Adipocyte (in vitro differentiated cells): Measurements from ENCODE around the gene SLC35G2.
"Not testable (repeated sequence)": the region's sequence is repeated elsewhere in the genome, so short reads cannot be mapped to it uniquely, and the experiment has no call there.

Experiments used
- DNase-seq: peaks from one replicate; pipeline ENCODE4 v3.0.0-alpha.2; 2015; ENCODE audit warnings: low read depth
- H3K27me3 ChIP-seq: replicated peaks from 2 replicates; pipeline ENCODE4 v1.7.0; 2013; ENCODE audit warnings: mild to moderate bottlenecking, low read length, moderate library complexity; ENCODE audit not compliant: control insufficient read depth, insufficient read depth
- H3K36me3 ChIP-seq: 2 replicates; pipeline ENCODE4 v1.7.0; 2013; ENCODE audit warnings: low read length, mild to moderate bottlenecking, moderate library complexity; ENCODE audit not compliant: control insufficient read depth, insufficient read depth, severe bottlenecking
- H3K4me1 ChIP-seq: 2 replicates; pipeline ENCODE4 v1.7.0; 2013; ENCODE audit warnings: mild to moderate bottlenecking, low read length, moderate library complexity; ENCODE audit not compliant: control insufficient read depth, insufficient read depth
- H3K4me3 ChIP-seq: 2 replicates; pipeline ENCODE4 v1.7.0; 2013; ENCODE audit warnings: mild to moderate bottlenecking, low read length, moderate library complexity
- H3K9ac ChIP-seq: 2 replicates; pipeline ENCODE4 v1.7.0; 2013; ENCODE audit warnings: mild to moderate bottlenecking, low read length, moderate library complexity
- H3K9me3 ChIP-seq: 2 replicates; pipeline ENCODE4 v1.7.0; 2013; ENCODE audit warnings: mild to moderate bottlenecking, low read length, moderate library complexity; ENCODE audit not compliant: control insufficient read depth

SLC35G2 gene

DNA sequence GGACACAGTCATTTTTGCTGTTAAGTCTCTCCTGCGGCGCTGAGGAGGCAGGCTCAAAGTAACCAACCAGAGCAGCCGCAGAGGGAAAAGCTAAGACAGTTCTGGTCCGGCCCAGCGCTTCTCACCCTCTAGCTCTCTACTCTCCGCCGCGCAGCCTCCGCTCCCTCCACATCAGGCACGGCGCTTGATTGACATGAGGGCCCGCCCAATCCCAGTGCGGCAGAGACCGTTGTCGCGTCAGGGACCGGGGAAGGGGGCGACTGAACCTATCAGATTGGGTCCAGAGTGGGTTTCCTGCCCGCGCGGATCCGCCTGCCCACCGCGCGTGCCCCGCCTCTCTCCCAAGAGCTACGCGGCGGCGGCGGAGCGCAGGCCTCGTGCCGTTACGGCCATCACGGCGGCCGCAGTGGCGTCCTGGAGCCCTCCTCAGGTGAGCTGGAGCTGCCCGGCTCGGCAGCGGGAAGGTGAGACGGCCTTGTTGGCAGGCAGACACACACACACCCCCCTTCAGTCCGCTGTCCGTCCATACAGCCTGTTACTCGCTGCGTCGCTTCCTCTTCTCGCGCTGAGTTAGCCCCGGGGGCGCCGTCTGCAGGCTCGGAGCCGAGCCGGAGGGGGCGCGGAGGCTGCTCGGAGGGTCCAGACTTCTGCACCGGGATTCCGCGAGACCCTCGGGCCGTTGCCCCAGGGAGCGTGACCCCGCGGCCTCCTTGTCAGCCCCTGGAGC lies 43.1 kb downstream of the SLC35G2 start, which contains the start of gene NCK1:
NCK1 (plus strand) TSS at position 319 of the 727 bp plus-strand sequence. CDS start 65,794 bp downstream, outside the sequence.
- H3K36me3 ChIP-seq, result no peaks in the 10 kb centered on the region
- peak within 1 kb of the TSS; percentile 94 for H3K9ac ChIP-seq
- H3K4me1 ChIP-seq, result peaks cover 16% of the 10 kb centered on the region
- DNase-seq, result peak; percentile 99
- H3K4me3 ChIP-seq, result peak within 1 kb of the TSS; percentile 90
- H3K9me3 ChIP-seq, result no peaks in the 10 kb centered on the region
- no peaks in the 10 kb centered on the region for H3K27me3 ChIP-seq

DNA sequence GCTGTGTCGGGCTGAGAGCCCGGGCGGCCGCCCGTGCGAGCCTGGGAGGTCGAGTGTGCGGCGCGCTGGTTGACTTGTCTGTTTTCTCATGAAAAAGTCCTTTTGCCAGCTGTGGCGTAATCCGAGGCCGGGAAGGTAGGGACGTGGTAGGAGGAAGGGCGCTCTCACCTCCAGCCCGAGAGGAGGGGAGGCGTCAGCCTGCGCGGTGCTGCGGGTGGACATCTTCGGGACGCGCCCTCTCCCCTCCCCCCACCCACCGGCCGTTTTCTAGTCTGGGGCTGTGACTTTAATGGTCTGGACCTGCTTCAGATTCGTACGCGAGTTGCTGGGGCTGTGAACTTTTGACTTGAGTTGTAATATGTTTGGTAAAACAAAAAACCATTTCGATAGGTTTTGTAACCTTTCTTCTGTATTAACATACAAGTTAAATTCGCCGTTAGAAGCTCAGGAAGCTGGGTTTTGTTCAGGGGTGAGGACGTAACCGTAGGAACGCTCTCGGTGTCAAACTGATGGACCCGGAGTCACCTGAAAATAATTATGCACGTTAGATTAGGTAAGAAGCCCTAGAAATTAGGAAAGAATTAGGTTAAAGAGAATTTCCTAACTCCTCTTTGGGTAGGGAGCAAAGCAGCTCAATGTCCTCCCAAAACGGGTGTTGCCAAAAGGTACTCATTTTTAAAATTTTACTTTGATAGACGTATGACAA lies 43.8 kb downstream of the SLC35G2 start:
- DNase-seq, result peak; percentile 81
- Histone ChIP-seq H3K9ac (peak overlapping the region; percentile 94), H3K36me3 (peaks cover 2% of the 10 kb centered on the region), H3K27me3 (no peaks in the 10 kb centered on the region), H3K4me3 (peak overlapping the region; percentile 90), H3K9me3 (no peaks in the 10 kb centered on the region), H3K4me1 (peaks cover 16% of the 10 kb centered on the region)

DNA sequence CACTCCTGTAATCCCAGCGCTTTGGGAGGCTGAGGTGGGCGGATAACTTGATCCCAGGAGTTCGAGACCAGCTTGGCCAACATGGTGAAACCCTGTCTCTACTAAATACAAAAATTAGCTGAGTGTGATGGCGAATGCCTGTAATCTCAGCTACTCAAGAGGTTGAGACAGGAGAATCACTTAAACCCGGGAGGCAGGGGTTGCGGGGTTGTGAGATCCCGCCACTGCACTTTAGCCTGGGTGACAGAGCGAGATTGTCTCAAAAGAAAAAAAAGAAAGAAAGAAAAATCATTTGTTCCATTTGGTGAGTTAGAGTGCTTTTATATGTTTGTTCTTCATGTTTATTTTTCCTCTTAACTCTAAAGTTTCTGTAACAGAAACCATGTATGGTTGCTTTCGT lies 50.4 kb downstream of the SLC35G2 start:
- Histone ChIP-seq H3K9ac (no peak overlapping the region), H3K4me3 (no peak overlapping the region), H3K36me3 (peaks cover 25% of the 10 kb centered on the region), H3K4me1 (no peaks in the 10 kb centered on the region), H3K27me3 (no peaks in the 10 kb centered on the region), H3K9me3 (no peaks in the 10 kb centered on the region)
- DNase-seq, result no peak

DNA sequence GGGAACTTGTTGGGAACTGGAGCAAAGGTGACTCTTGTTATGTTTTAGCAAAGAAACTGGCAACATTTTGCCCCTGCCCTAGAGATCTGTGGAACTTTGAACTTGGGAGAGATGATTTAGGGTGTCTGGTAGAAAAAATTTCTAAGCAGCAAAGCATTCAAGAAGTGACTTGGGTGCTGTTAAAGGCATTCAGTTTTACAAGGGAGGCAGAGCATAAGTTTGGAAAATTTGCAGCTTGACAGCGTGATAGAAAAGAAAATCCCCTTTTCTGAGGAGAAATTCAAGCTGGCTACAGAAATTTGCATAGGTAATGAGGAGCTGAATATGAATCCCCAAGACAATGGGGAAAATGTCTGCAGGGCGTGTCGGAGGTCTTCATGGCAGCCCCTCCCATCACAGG lies 53.3 kb downstream of the SLC35G2 start:
- H3K4me1 ChIP-seq, DNase-seq, H3K9ac ChIP-seq, H3K4me3 ChIP-seq, H3K9me3 ChIP-seq, H3K27me3 ChIP-seq: not testable (repeated sequence)
- peaks cover 27% of the 10 kb centered on the region for H3K36me3 ChIP-seq

DNA sequence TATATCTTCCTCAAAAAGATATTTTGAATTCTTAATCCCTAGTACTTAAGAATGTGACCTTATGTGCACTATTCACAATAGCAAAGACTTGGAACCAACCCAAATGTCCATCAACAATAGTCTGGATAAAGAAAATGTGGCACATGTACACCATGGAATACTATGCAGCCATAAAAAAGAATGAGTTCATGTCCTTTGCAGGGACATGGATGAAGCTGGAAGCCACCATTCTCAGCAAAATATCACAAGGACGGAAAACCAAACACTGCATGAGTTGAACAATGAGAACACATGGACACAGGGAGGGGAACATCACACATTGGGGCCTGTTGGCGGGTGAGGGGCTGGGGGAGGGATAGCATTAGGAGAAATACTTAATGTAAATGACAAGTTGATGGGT lies 60.6 kb downstream of the SLC35G2 start:
- H3K27me3 ChIP-seq, H3K9ac ChIP-seq, H3K4me1 ChIP-seq, H3K36me3 ChIP-seq, H3K9me3 ChIP-seq, DNase-seq, H3K4me3 ChIP-seq: not testable (repeated sequence)

DNA sequence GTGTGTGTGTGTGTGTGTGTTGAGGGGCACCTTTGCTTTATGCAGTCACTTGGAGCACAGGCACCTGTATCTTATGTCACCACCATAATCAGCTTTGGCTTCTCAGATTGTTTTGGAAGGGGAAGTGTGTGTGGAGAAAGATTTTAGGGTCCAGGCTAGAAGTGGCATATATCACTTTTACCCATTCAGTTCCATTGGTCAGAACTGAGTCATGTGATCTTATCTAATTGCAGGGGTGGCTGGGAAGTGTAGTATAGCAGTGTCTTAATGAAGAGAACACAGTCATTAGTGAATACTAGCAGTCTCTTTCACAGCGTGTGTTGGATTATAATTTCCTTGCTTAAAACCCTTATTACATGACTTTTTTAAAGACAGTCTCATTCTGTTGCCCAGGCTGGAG lies 63.6 kb downstream of the SLC35G2 start:
- Histone ChIP-seq H3K4me3 (no peak overlapping the region), H3K9ac (no peak overlapping the region), H3K27me3 (no peaks in the 10 kb centered on the region), H3K4me1 (no peaks in the 10 kb centered on the region), H3K9me3 (no peaks in the 10 kb centered on the region), H3K36me3 (no peaks in the 10 kb centered on the region)
- no peak for DNase-seq

DNA sequence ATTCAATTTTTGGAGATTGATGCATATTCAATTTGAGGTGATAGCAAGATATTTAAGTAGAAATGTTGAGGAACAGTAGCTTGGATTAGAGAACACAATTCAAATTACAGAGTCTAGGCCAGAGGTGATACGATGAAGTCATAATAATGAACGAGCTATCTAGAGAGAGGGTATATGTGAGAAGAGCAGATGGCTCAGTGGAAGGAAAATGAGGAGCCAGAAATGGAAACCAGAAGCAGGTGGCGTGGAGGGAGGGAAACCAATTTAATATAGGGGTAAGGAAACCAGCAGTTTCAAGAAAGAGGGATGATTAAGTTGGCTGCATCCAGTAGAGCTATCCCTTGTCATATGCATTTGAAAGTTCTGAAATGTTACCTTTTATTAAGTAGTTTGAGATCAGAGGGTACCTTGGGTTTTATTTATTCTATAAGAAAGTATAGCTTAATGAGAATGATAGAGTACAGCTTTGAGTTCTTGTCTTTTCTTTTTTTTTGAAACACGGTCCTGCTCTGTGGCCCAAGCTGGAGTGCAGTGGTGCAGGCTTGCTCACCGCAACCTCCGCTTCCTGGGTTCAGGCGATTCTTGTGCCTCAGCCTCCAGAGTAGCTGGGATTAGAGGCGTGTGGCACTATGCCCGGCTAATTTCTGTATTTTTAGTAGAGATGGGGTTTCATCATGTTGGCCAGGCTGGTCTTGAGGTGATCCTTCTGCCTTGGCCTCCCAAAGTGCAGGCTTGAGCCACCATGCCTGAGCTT lies 65.2 kb downstream of the SLC35G2 start:
- Histone ChIP-seq H3K9me3 (no peaks in the 10 kb centered on the region), H3K36me3 (no peaks in the 10 kb centered on the region), H3K4me1 (no peaks in the 10 kb centered on the region), H3K4me3 (no peak overlapping the region), H3K9ac (no peak overlapping the region), H3K27me3 (no peaks in the 10 kb centered on the region)
- DNase-seq, result no peak

DNA sequence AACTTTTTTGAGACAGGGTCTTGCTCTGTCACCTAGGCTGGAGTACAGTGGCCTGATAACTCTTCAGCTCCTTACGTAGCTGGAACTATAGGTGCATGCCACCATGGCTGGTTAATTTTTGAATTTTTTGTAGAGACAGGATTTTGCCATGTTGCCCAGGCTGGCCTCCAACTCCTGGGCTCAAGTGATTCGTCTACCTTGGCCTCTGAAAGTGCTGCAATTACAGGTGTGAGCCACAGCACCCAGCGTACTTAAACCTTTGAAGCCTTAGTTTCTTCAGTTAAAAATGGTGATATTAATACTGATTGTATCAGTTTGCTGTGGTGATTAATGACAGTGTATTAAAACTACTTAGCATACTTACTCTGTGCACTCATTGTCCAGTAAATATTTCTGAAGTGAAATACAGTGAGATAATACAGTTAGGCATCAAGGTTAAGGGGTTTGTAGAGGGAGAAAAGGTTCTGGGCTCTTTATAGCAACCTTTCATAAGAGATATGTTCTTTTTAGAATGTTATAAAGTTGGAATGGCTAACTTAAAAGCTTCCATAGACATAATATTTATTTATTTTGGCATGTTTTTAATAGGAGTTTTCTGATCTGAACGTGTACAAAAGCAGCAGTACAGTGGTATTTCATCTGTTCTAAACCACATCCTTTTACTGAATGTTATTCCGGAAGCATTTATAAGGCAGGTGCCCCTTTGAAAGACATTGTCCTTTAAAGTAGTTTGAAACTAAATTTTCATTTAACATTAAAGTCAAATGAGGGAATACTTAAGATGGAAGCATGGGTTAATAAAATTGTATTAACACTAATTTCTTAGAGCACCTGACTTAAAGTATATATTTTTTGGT lies 66.7 kb downstream of the SLC35G2 start:
- no peaks in the 10 kb centered on the region for H3K4me1 ChIP-seq
- DNase-seq, result no peak
- no peak overlapping the region for H3K4me3 ChIP-seq
- H3K9ac ChIP-seq, result no peak overlapping the region
- H3K27me3 ChIP-seq, result no peaks in the 10 kb centered on the region
- H3K9me3 ChIP-seq, result peaks cover 1% of the 10 kb centered on the region
- no peaks in the 10 kb centered on the region for H3K36me3 ChIP-seq

DNA sequence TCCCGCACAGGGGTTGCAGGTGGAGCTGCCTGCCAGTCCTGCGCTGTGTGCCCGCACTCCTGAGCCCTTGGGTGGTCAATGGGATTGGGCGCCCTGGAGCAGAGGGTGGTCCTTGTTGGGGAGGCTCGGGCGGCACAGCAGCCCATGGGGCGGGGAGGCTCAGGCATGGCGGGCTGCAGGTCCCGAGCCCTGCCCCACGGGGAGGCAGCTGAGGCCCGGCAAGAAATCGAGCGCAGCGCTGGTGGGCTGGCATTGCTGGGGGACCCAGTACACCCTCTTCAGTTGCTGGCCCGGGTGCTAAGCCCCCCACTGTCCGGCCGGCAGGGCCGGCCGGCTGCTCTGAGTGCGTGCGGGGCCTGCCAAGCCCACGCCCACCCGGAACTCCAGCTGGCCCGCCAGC lies 71.0 kb downstream of the SLC35G2 start:
- Histone ChIP-seq H3K9me3 (peaks cover 18% of the 10 kb centered on the region), H3K4me3 (no peak overlapping the region), H3K36me3 (no peaks in the 10 kb centered on the region), H3K9ac (no peak overlapping the region), H3K4me1 (peaks cover 8% of the 10 kb centered on the region), H3K27me3 (no peaks in the 10 kb centered on the region)
- no peak for DNase-seq

DNA sequence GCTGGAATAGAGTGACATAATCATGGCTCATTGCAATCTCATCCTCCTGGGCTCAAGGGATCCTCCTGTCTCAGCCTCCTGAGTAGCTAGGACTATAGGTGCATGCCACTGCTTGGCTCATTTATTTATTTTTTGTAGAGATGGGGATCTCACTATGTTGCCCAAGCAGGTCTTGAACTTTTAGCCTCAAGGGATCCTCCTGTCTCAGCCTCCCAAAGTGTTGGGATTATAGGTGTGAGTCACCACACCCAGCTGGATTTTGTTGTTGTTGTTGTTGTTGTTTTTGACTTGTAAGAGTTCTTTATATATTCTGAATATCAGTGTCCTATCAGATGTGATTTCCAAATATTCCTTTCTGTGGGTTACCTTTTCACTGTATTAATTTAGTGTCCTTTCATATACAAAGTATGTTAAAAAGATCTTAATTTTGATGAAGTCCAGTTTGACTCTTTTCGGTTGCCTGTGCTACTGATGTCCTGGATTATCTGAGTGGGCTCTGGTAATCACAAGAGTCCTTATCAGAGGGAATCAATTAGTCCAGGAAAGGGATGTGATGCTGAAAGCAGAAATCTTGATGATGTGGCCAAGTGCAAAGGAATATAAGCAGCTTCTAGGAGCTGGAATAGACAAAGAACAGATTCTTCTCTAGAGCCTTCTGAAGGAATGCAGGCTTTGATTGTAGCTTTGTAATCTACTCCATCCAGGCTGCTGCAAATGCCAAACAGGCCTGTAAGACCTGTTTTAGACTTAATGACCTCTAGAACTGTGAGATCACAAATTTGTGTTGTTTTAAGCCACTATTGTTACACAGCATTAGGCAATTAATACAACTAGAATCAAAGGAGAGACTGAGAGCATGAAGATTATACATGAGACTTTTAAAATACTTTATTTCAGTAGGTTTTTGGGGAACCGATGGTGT lies 73.3 kb downstream of the SLC35G2 start:
- no peak for DNase-seq
- Histone ChIP-seq H3K27me3 (no peaks in the 10 kb centered on the region), H3K4me3 (no peak overlapping the region), H3K9ac (no peak overlapping the region), H3K4me1 (peaks cover 8% of the 10 kb centered on the region), H3K9me3 (peaks cover 18% of the 10 kb centered on the region), H3K36me3 (peaks cover 5% of the 10 kb centered on the region)
